ENCODE results near the gene SARDH. TPM values are rescaled to one million over a fixed set of nuclear protein-coding genes. Genes with fewer than 3 reads are reported as not detected.

Gene SARDH
- total and polyA plus RNA-seq, 2 of the 13 experiments (the other 11 are each of a cell fraction or from before 2014, with no cell fraction given) = 11.6 to 34.9 TPM

DNA sequence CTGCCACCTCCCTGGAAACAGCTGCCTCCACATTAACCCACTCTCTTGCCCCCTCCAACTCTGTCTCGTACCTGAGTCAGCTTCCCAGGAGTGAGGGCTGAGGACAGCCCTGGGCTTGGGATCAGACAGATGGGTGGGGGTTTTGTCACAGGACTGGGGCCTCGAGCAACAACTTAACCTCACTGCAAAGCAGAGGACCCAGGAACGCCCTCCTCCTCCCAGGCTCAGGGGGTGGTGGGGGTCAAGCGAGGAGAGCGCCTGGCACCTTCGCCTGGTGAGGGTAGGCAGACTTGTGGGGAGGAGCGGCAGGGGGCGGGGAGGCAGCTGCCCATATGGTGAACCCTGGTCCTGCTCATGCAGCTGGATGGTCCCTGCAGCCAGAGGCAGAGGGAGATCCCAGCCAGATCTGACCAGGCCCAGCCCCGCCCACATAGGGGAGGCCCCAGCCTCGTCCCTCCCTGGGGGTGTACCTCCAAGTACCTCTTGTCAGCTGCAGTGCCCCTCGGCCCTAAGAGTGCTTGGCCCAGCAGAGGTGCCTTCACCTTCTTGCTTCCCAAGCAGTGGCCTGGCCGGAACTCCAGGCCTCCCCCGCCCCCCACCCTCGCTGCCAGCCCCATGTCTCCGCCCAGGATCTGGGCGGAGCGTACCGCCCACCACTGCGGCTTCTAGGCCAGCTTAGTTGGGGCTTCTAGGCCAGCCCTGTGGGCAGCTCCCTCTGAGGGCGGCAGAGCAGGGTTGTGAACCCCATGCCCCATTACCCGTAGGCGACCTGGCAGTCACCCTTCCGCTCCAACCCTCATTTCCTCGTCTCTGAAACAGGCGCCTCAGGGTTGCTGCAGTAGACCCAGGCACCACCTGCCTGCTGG is at the start of gene SARDH (continued):
- TF ChIP-seq, protein P1, sequence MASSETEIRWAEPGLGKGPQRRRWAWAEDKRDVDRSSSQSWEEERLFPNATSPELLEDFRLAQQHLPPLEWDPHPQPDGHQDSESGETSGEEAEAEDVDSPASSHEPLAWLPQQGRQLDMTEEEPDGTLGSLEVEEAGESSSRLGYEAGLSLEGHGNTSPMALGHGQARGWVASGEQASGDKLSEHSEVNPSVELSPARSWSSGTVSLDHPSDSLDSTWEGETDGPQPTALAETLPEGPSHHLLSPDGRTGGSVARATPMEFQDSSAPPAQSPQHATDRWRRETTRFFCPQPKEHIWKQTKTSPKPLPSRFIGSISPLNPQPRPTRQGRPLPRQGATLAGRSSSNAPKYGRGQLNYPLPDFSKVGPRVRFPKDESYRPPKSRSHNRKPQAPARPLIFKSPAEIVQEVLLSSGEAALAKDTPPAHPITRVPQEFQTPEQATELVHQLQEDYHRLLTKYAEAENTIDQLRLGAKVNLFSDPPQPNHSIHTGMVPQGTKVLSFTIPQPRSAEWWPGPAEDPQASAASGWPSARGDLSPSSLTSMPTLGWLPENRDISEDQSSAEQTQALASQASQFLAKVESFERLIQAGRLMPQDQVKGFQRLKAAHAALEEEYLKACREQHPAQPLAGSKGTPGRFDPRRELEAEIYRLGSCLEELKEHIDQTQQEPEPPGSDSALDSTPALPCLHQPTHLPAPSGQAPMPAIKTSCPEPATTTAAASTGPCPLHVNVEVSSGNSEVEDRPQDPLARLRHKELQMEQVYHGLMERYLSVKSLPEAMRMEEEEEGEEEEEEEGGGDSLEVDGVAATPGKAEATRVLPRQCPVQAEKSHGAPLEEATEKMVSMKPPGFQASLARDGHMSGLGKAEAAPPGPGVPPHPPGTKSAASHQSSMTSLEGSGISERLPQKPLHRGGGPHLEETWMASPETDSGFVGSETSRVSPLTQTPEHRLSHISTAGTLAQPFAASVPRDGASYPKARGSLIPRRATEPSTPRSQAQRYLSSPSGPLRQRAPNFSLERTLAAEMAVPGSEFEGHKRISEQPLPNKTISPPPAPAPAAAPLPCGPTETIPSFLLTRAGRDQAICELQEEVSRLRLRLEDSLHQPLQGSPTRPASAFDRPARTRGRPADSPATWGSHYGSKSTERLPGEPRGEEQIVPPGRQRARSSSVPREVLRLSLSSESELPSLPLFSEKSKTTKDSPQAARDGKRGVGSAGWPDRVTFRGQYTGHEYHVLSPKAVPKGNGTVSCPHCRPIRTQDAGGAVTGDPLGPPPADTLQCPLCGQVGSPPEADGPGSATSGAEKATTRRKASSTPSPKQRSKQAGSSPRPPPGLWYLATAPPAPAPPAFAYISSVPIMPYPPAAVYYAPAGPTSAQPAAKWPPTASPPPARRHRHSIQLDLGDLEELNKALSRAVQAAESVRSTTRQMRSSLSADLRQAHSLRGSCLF (CRISPR knock-in tag; IDR thresholded peaks at IDR 0.05; ENCODE audit: borderline replicate concordance) = no peak
- TF ChIP-seq ARID2 (CRISPR knock-in tag; IDR thresholded peaks at IDR 0.05; ENCODE audit: borderline replicate concordance) (no peak), ZNF260 (CRISPR knock-in tag; IDR thresholded peaks at IDR 0.05; ENCODE audit: borderline replicate concordance, low read depth) (no peak), ZFP36 (IDR thresholded peaks at IDR 0.05; ENCODE audit: borderline replicate concordance, low read depth, low read length, partially characterized antibody) (no peak), GABPA (IDR thresholded peaks at IDR 0.05; ENCODE audit: low read depth, low read length) (no peak), GABPA (CRISPR knock-in tag; IDR thresholded peaks at IDR 0.05; ENCODE audit: low read depth) (peak; percentile 51), ZFP37 (CRISPR knock-in tag; IDR thresholded peaks at IDR 0.05; ENCODE audit: borderline replicate concordance) (no peak), ZNF746 (CRISPR knock-in tag; IDR thresholded peaks at IDR 0.05) (no peak), ZZZ3 (CRISPR knock-in tag; IDR thresholded peaks at IDR 0.05; ENCODE audit: borderline replicate concordance) (peak; percentile 17; the same call in 1 of the 2 replicates), FIP1L1 (IDR thresholded peaks at IDR 0.05; ENCODE audit: borderline replicate concordance, insufficient read depth, low read depth, low read length) (no peak), ONECUT2 (CRISPR knock-in tag; IDR thresholded peaks at IDR 0.05) (no peak), RFX5 (IDR thresholded peaks at IDR 0.05; ENCODE audit: low read depth, low read length) (no peak)
- TF ChIP-seq, protein P2, sequence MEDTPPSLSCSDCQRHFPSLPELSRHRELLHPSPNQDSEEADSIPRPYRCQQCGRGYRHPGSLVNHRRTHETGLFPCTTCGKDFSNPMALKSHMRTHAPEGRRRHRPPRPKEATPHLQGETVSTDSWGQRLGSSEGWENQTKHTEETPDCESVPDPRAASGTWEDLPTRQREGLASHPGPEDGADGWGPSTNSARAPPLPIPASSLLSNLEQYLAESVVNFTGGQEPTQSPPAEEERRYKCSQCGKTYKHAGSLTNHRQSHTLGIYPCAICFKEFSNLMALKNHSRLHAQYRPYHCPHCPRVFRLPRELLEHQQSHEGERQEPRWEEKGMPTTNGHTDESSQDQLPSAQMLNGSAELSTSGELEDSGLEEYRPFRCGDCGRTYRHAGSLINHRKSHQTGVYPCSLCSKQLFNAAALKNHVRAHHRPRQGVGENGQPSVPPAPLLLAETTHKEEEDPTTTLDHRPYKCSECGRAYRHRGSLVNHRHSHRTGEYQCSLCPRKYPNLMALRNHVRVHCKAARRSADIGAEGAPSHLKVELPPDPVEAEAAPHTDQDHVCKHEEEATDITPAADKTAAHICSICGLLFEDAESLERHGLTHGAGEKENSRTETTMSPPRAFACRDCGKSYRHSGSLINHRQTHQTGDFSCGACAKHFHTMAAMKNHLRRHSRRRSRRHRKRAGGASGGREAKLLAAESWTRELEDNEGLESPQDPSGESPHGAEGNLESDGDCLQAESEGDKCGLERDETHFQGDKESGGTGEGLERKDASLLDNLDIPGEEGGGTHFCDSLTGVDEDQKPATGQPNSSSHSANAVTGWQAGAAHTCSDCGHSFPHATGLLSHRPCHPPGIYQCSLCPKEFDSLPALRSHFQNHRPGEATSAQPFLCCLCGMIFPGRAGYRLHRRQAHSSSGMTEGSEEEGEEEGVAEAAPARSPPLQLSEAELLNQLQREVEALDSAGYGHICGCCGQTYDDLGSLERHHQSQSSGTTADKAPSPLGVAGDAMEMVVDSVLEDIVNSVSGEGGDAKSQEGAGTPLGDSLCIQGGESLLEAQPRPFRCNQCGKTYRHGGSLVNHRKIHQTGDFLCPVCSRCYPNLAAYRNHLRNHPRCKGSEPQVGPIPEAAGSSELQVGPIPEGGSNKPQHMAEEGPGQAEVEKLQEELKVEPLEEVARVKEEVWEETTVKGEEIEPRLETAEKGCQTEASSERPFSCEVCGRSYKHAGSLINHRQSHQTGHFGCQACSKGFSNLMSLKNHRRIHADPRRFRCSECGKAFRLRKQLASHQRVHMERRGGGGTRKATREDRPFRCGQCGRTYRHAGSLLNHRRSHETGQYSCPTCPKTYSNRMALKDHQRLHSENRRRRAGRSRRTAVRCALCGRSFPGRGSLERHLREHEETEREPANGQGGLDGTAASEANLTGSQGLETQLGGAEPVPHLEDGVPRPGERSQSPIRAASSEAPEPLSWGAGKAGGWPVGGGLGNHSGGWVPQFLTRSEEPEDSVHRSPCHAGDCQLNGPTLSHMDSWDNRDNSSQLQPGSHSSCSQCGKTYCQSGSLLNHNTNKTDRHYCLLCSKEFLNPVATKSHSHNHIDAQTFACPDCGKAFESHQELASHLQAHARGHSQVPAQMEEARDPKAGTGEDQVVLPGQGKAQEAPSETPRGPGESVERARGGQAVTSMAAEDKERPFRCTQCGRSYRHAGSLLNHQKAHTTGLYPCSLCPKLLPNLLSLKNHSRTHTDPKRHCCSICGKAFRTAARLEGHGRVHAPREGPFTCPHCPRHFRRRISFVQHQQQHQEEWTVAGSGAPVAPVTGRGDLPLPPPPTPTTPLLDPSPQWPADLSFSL (CRISPR knock-in tag; IDR thresholded peaks at IDR 0.05) = no peak
- TF ChIP-seq, protein P3, sequence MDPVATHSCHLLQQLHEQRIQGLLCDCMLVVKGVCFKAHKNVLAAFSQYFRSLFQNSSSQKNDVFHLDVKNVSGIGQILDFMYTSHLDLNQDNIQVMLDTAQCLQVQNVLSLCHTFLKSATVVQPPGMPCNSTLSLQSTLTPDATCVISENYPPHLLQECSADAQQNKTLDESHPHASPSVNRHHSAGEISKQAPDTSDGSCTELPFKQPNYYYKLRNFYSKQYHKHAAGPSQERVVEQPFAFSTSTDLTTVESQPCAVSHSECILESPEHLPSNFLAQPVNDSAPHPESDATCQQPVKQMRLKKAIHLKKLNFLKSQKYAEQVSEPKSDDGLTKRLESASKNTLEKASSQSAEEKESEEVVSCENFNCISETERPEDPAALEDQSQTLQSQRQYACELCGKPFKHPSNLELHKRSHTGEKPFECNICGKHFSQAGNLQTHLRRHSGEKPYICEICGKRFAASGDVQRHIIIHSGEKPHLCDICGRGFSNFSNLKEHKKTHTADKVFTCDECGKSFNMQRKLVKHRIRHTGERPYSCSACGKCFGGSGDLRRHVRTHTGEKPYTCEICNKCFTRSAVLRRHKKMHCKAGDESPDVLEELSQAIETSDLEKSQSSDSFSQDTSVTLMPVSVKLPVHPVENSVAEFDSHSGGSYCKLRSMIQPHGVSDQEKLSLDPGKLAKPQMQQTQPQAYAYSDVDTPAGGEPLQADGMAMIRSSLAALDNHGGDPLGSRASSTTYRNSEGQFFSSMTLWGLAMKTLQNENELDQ (CRISPR knock-in tag; IDR thresholded peaks at IDR 0.05; ENCODE audit: borderline replicate concordance) = no peak
